Neuronal stem cell (in vitro differentiated cells): ENCODE data around the gene RAD51B.
"Not testable (repeated sequence)": the region's sequence is repeated elsewhere in the genome, so short reads cannot be mapped to it uniquely, and the experiment has no call there.

Experiments
- DNase-seq: peaks from one replicate; pipeline ENCODE4 v3.0.0-alpha.2; 2013; ENCODE audit warnings: low spot score
- H2AFZ ChIP-seq: one replicate; pipeline ENCODE4 v1.6.1; 2013; ENCODE audit warnings: mild to moderate bottlenecking, low read length, inconsistent platforms
- H2AK5ac ChIP-seq: 2 replicates; pipeline ENCODE4 v1.6.1; 2013; ENCODE audit warnings: low read depth, mild to moderate bottlenecking, inconsistent platforms, low read length, moderate library complexity, mixed read lengths
- H2BK120ac ChIP-seq: 2 replicates; pipeline ENCODE4 v1.6.1; 2013; ENCODE audit warnings: low read depth, mild to moderate bottlenecking, inconsistent platforms, low read length, moderate library complexity, mixed read lengths
- H2BK12ac ChIP-seq: one replicate; pipeline ENCODE4 v1.6.1; 2013; ENCODE audit warnings: low read length, inconsistent platforms
- H2BK15ac ChIP-seq: 2 replicates; pipeline ENCODE4 v1.6.1; 2013; ENCODE audit warnings: mild to moderate bottlenecking, low read length, inconsistent platforms, mixed read lengths
- H2BK5ac ChIP-seq: one replicate; pipeline ENCODE4 v1.6.1; 2013; ENCODE audit warnings: inconsistent platforms, mild to moderate bottlenecking, low read length, moderate library complexity
- H3K14ac ChIP-seq: one replicate; pipeline ENCODE4 v1.6.1; 2013; ENCODE audit warnings: low read length, inconsistent platforms
- H3K18ac ChIP-seq: 2 replicates; pipeline ENCODE4 v1.6.1; 2013; ENCODE audit warnings: low read length, inconsistent platforms
- H3K23ac ChIP-seq: 2 replicates; pipeline ENCODE4 v1.6.1; 2013; ENCODE audit warnings: low read depth, mild to moderate bottlenecking, mixed read lengths, low read length, inconsistent platforms; ENCODE audit not compliant: poor library complexity
- H3K27ac ChIP-seq: replicated peaks from 3 replicates; pipeline ENCODE4 v1.5.1; 2013; ENCODE audit warnings: low read length, inconsistent platforms
- H3K27me3 ChIP-seq, 3 experiments: 2 replicates each; pipeline ENCODE4 v1.6.1; 2013; ENCODE audit warnings: low read length in 3 of 3, mild to moderate bottlenecking in 2 of 3, inconsistent platforms in 1 of 3, low read depth in 1 of 3, mixed read lengths in 1 of 3, moderate library complexity in 1 of 3; ENCODE audit not compliant: control insufficient read depth in 3 of 3, insufficient read depth in 3 of 3
- H3K36me3 ChIP-seq, 2 donors: replicated peaks in 1 of 2; 2 replicates each; pipeline ENCODE4 v1.6.1; 2013; ENCODE audit warnings: low read length in 2 of 2; ENCODE audit not compliant: control insufficient read depth in 2 of 2, insufficient read depth in 2 of 2
- H3K4ac ChIP-seq: 2 replicates; pipeline ENCODE4 v1.6.1; 2013; ENCODE audit warnings: inconsistent platforms, mild to moderate bottlenecking, low read length, moderate library complexity
- H3K4me1 ChIP-seq, 2 donors: 1 replicate in 1 of 2; 2 replicates in 1 of 2; pipeline ENCODE4 v1.6.1; 2013; ENCODE audit warnings: low read length in 2 of 2, low read depth in 1 of 2; ENCODE audit not compliant: control insufficient read depth in 2 of 2, insufficient read depth in 1 of 2
- H3K4me2 ChIP-seq: one replicate; pipeline ENCODE4 v1.6.1; 2013; ENCODE audit warnings: mild to moderate bottlenecking, low read length, inconsistent platforms; ENCODE audit not compliant: insufficient read depth, poor library complexity, severe bottlenecking
- H3K4me3 ChIP-seq, 2 donors: 2 replicates each; pipeline ENCODE4 v1.5.1; 2013; ENCODE audit warnings: low read length in 2 of 2, mild to moderate bottlenecking in 2 of 2, inconsistent platforms in 1 of 2, moderate library complexity in 1 of 2
- H3K79me1 ChIP-seq: one replicate; pipeline ENCODE4 v1.6.1; 2013; ENCODE audit warnings: low read depth, mild to moderate bottlenecking, inconsistent platforms, low read length, moderate library complexity
- H3K9ac ChIP-seq: one replicate; pipeline ENCODE4 v1.6.1; 2013; ENCODE audit warnings: mild to moderate bottlenecking, low read depth, low read length, inconsistent platforms; ENCODE audit not compliant: poor library complexity
- H3K9me3 ChIP-seq, 2 donors: replicated peaks in 1 of 2; 2 replicates each; pipeline versions ENCODE3 to v1.6.1; 2013; ENCODE audit warnings: low read length in 2 of 2, mild to moderate bottlenecking in 2 of 2, inconsistent platforms in 1 of 2, low read depth in 1 of 2, mixed read lengths in 1 of 2, moderate library complexity in 1 of 2; ENCODE audit not compliant: control insufficient read depth in 2 of 2, insufficient read depth in 1 of 2
- H4K8ac ChIP-seq: one replicate; pipeline ENCODE4 v1.6.1; 2013; ENCODE audit warnings: low read depth, mild to moderate bottlenecking, inconsistent platforms, low read length, moderate library complexity
- H4K91ac ChIP-seq: one replicate; pipeline ENCODE4 v1.6.1; 2013; ENCODE audit warnings: low read length, low read depth, mild to moderate bottlenecking, inconsistent platforms; ENCODE audit not compliant: poor library complexity
- WGBS, 2 donors: extraction: QIAGEN DNeasy Blood & Tissue Kit; methylation state at CpG; one replicate each; pipeline ENCODE4 v1.1.7; 2013; ENCODE audit warnings: missing lambda C conversion rate in 2 of 2, mixed read lengths in 1 of 2; ENCODE audit not compliant: insufficient read length in 2 of 2, insufficient replicate concordance in 1 of 2; ENCODE audit errors: extremely low coverage in 2 of 2; 5-methylcytosine and 5-hydroxymethylcytosine counted together

Gene RAD51B

GRCh38 chr14:68284834-68285233 is 465.3 kb downstream of the RAD51B start:
- Histone ChIP-seq H3K4me3 (no peak overlapping the region), H4K8ac (no peak overlapping the region), H3K14ac (no peak overlapping the region), H2AK5ac (no peak overlapping the region), H3K36me3 (no peaks in the 10 kb centered on the region), H2BK12ac (no peak overlapping the region), H3K18ac (peak overlapping the region; percentile 44), H4K91ac (no peak overlapping the region), H3K9ac (no peak overlapping the region), H3K4ac (no peak overlapping the region), H2AFZ (peak overlapping the region; percentile 15), H3K79me1 (no peaks in the 10 kb centered on the region), H2BK5ac (no peak overlapping the region), H3K27ac (no peak overlapping the region), H3K9me3 (no peaks in the 10 kb centered on the region), H3K4me1 (peaks cover 10 to 16% of the 10 kb centered on the region in 2 donors), H3K27me3 (no peaks in the 10 kb centered on the region), H3K4me2 (no peak overlapping the region), H2BK15ac (no peak overlapping the region), H3K23ac (no peak overlapping the region), H2BK120ac (no peak overlapping the region)
- WGBS, 2 donors: no CpG with 5 or more reads among the region's 6 CpGs
- no peak for DNase-seq

- no peak overlapping the region for H3K4ac ChIP-seq
- H3K4me3 ChIP-seq: no peak overlapping the region
Observed at GRCh38 chr14:68285421-68286179, 466.0 kb downstream of the RAD51B start.

GRCh38 chr14:68286667-68287066 is 467.1 kb downstream of the RAD51B start:
- no peak overlapping the region for H2AK5ac ChIP-seq
- no peak overlapping the region for H3K4me3 ChIP-seq
- H2AFZ ChIP-seq: no peak overlapping the region
- H2BK5ac ChIP-seq: no peak overlapping the region
- H3K18ac ChIP-seq: no peak overlapping the region
- no peak for DNase-seq
- H3K14ac ChIP-seq: no peak overlapping the region
- H3K4ac ChIP-seq: no peak overlapping the region
- peaks cover 10 to 16% of the 10 kb centered on the region in 2 donors for H3K4me1 ChIP-seq
- no peak overlapping the region for H2BK120ac ChIP-seq
- no peaks in the 10 kb centered on the region for H3K27me3 ChIP-seq
- H3K23ac ChIP-seq: no peak overlapping the region
- H4K91ac ChIP-seq: no peak overlapping the region
- no peak overlapping the region for H2BK12ac ChIP-seq
- H3K36me3 ChIP-seq: no peaks in the 10 kb centered on the region
- H3K4me2 ChIP-seq: no peak overlapping the region
- no peak overlapping the region for H4K8ac ChIP-seq
- no peak overlapping the region for H3K27ac ChIP-seq
- no peak overlapping the region for H2BK15ac ChIP-seq
- H3K79me1 ChIP-seq: no peaks in the 10 kb centered on the region
- no peaks in the 10 kb centered on the region for H3K9me3 ChIP-seq
- H3K9ac ChIP-seq: no peak overlapping the region

More at GRCh38 chr14:68285421-68286179, 466.0 kb downstream of the RAD51B start:
- H3K23ac ChIP-seq: no peak overlapping the region
- H3K18ac ChIP-seq: no peak overlapping the region
- H3K9me3 ChIP-seq: no peaks in the 10 kb centered on the region
- no peak overlapping the region for H3K27ac ChIP-seq
- no peak for DNase-seq
- no peak overlapping the region for H2BK12ac ChIP-seq
- H3K4me2 ChIP-seq: no peak overlapping the region
- no peaks in the 10 kb centered on the region for H3K27me3 ChIP-seq
- no peak overlapping the region for H3K14ac ChIP-seq
- no peak overlapping the region for H4K91ac ChIP-seq
- peak overlapping the region; percentile 15 for H2AFZ ChIP-seq
- no peaks in the 10 kb centered on the region for H3K79me1 ChIP-seq
- no peaks in the 10 kb centered on the region for H3K36me3 ChIP-seq
- H2BK15ac ChIP-seq: no peak overlapping the region
- no CpG with 5 or more reads among the region's 11 CpGs for WGBS, 2 donors
- H3K4me1 ChIP-seq: peaks cover 10 to 16% of the 10 kb centered on the region in 2 donors
- H2BK120ac ChIP-seq: no peak overlapping the region
- H3K9ac ChIP-seq: no peak overlapping the region
- H4K8ac ChIP-seq: no peak overlapping the region
- peak overlapping the region; percentile 72 for H2AK5ac ChIP-seq
- no peak overlapping the region for H2BK5ac ChIP-seq

DNA sequence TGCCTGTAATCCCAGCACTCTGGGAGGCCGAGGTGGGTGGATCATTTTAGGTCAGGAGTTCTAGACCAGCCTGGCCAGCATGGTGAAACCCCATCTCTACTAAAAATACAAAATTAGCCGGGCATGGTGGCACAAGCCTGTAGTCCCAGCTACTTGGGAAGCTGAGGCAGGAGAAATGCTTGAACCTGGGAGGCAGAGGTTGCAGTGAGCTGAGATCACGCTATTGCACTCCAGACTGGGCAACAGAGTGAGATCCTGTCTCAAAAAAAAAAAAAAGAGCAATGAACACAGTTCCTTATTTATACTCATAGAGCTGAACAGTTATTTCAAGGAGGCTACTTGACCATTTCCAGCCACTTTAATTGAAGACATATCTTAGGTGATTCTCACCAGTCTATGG is 469.9 kb downstream of the RAD51B start:
- WGBS, 2 donors: no CpG with 5 or more reads among the region's 3 CpGs
- not testable (repeated sequence) for H2BK15ac ChIP-seq, H3K27ac ChIP-seq, H3K79me1 ChIP-seq, H3K23ac ChIP-seq, H3K14ac ChIP-seq, H3K36me3 ChIP-seq, DNase-seq, H2AFZ ChIP-seq, H3K9ac ChIP-seq, H3K4ac ChIP-seq, H3K4me2 ChIP-seq, H3K9me3 ChIP-seq, H2BK12ac ChIP-seq, H4K91ac ChIP-seq, H3K4me1 ChIP-seq, H3K27me3 ChIP-seq, H2BK5ac ChIP-seq, H3K4me3 ChIP-seq, H2BK120ac ChIP-seq, H2AK5ac ChIP-seq, H4K8ac ChIP-seq, H3K18ac ChIP-seq
